Progenitor cell of endocrine pancreas (in vitro differentiated cells): ENCODE results near the gene TEX19. TPM values are rescaled to one million over a fixed set of nuclear protein-coding genes. Genes with fewer than 3 reads are reported as not detected.

Source experiments
- DNase-seq: peaks from one replicate; pipeline ENCODE4 v3.0.0; 2021; ENCODE audit warnings: low spot score; ENCODE audit not compliant: unreplicated experiment
- H3K27ac Mint-ChIP-seq: 2 replicates; pipeline ENCODE4 v1.8.0; 2021; ENCODE audit warnings: mild to moderate bottlenecking, moderate library complexity, mixed read lengths
- H3K27me3 Mint-ChIP-seq: 2 replicates; pipeline ENCODE4 v1.8.0; 2021; ENCODE audit warnings: mixed read lengths
- H3K36me3 Mint-ChIP-seq: 2 replicates; pipeline ENCODE4 v1.8.0; 2022; ENCODE audit warnings: mixed read lengths; ENCODE audit not compliant: insufficient read depth
- H3K4me1 Mint-ChIP-seq: 2 replicates; pipeline ENCODE4 v1.8.0; 2021; ENCODE audit warnings: low read depth, mixed read lengths
- H3K4me3 Mint-ChIP-seq: 2 replicates; pipeline ENCODE4 v1.8.0; 2021; ENCODE audit warnings: low read depth, mild to moderate bottlenecking, moderate library complexity, mixed read lengths
- H3K9me3 Mint-ChIP-seq: 2 replicates; pipeline ENCODE4 v1.8.0; 2021; ENCODE audit warnings: low read depth, mixed read lengths
- total RNA-seq: library from RNA; stranded (reverse); gene quantifications from 2 replicates; pipeline ENCODE4 v1.2.1, GENCODE V29; 2021
- TF ChIP-seq, protein P1 (sequence below): fragments of 200-600 bp; sonication (generic); IDR thresholded peaks from one replicate; pipeline ENCODE4 v1.5.0; 2021; ENCODE audit warnings: antibody characterized with exemption, mild to moderate bottlenecking; ENCODE audit not compliant: unreplicated experiment

TEX19 gene
- total RNA-seq, 1 donor from 2014 or later = not detected

DNA sequence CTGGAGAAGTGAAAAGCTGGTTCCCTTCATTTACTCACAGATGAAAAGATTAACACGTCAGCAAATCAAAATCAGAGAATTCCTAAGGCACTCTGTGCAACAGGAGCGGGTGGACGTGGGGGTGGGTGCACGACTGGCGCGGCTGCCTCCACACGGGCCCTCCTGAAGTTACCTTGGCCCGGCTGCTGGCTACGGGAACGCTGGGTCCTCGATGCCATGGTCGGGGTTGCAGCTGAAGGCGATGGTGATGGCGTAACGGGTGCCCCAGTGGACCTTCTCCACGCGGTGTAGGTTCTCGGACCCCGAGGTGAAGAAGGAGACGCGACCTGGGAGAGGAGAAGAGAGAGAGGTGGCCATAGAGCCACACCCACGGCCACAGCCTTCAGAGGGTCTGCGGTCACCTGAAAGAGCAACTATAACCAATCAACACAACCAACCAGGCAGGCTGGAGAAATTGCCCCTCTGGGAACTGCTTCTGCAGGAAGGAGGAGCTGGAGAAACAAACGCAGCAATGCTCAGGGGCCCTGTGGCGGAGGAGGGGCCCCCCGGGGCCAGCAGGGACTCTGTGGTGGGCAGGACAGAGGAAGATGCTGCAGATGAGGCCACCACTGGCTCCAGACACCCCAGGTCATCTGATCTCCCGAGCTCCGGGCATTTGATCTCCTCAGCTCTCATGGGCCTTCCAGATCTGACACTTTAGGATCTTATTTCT, 33.3 kb downstream of the TEX19 start:
- Mint-ChIP-seq H3K36me3 (no peaks in the 10 kb centered on the region), H3K4me1 (no peaks in the 10 kb centered on the region), H3K27me3 (peaks cover 4% of the 10 kb centered on the region), H3K4me3 (no peak overlapping the region), H3K9me3 (no peaks in the 10 kb centered on the region), H3K27ac (no peak overlapping the region)
- TF ChIP-seq, protein P1, sequence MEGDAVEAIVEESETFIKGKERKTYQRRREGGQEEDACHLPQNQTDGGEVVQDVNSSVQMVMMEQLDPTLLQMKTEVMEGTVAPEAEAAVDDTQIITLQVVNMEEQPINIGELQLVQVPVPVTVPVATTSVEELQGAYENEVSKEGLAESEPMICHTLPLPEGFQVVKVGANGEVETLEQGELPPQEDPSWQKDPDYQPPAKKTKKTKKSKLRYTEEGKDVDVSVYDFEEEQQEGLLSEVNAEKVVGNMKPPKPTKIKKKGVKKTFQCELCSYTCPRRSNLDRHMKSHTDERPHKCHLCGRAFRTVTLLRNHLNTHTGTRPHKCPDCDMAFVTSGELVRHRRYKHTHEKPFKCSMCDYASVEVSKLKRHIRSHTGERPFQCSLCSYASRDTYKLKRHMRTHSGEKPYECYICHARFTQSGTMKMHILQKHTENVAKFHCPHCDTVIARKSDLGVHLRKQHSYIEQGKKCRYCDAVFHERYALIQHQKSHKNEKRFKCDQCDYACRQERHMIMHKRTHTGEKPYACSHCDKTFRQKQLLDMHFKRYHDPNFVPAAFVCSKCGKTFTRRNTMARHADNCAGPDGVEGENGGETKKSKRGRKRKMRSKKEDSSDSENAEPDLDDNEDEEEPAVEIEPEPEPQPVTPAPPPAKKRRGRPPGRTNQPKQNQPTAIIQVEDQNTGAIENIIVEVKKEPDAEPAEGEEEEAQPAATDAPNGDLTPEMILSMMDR = no peak
- no peak for DNase-seq

- Mint-ChIP-seq H3K36me3 (no peaks in the 10 kb centered on the region), H3K4me3 (no peak overlapping the region), H3K9me3 (no peaks in the 10 kb centered on the region), H3K27ac (no peak overlapping the region), H3K27me3 (no peaks in the 10 kb centered on the region), H3K4me1 (no peaks in the 10 kb centered on the region)
- TF ChIP-seq, protein P1 = no peak
- no peak for DNase-seq
Observed at GRCh38 chr17:82392941-82393340, 33.9 kb downstream of the TEX19 start.

DNA sequence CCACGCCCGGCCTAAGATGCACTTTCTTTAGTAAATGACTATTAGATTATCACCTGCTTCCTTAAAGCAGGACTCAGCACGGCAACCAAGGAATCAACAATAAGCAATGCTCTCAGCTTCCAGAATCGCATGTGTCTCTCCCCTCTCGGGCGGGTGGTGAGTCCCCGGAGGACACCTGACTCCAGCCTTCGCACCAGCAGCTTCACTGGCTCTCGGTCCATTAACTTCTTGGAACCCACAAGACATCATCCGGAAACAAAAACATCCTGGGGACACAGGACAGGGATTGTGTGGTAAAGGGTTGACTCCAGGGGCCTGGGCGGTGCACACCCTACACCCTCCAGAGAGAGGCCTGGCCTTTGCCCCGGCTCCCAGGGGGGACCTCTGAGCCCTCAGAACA, 35.2 kb downstream of the TEX19 start:
- H3K36me3 Mint-ChIP-seq = no peaks in the 10 kb centered on the region
- H3K4me3 Mint-ChIP-seq = no peak overlapping the region
- TF ChIP-seq, protein P1 = no peak
- H3K4me1 Mint-ChIP-seq = no peaks in the 10 kb centered on the region
- DNase-seq = no peak
- H3K27me3 Mint-ChIP-seq = no peaks in the 10 kb centered on the region
- no peaks in the 10 kb centered on the region for H3K9me3 Mint-ChIP-seq
- H3K27ac Mint-ChIP-seq = no peak overlapping the region

DNA sequence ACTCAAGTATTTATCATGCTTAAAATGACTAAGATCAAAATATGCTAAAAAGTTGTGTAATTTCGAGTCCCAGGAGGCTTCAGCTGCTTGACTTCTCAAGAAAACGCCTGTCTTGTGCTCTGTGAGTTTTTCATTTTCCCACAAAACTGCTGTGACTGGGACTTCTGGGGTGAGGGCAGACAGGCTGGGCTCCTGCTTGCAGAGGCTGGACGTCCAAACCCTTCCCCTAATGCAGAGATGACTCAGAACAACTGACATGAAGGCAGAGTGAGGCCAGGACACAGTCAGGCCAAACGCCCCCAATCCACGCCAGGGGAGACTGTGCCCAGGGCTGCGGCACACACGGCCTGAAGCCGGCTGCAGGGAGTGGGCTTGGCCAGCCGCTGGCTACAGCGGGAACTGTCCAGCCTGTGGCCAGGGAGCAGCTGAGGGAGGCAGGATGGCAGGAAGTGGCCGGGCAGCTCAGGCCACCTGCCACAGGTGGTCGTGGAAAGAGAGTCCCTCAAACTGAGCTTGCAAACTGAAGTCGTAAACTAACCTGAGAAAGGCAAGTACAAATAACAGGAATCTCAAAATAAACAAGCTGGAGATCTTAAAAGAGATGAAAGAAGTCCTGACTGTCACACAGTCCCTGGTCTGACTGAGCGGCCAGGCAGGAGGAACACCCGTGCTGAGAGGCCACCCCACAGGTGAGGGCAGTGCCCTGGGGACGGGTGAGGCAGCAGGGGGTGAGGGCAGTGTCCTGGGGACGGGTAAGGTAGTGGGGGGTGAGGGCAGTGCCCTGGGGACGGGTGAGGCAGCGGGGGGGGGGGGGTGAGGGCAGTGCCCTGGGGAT, 37.8 kb downstream of the TEX19 start:
- H3K27me3 Mint-ChIP-seq = no peaks in the 10 kb centered on the region
- peaks cover 6% of the 10 kb centered on the region for H3K36me3 Mint-ChIP-seq
- TF ChIP-seq, protein P1 = no peak
- DNase-seq = no peak
- no peak overlapping the region for H3K27ac Mint-ChIP-seq
- H3K4me3 Mint-ChIP-seq = no peak overlapping the region
- H3K4me1 Mint-ChIP-seq = no peaks in the 10 kb centered on the region
- no peaks in the 10 kb centered on the region for H3K9me3 Mint-ChIP-seq

- no peak overlapping the region for H3K4me3 Mint-ChIP-seq
- H3K27me3 Mint-ChIP-seq = no peaks in the 10 kb centered on the region
- no peak overlapping the region for H3K27ac Mint-ChIP-seq
Observed at GRCh38 chr17:82397449-82398335, 38.6 kb downstream of the TEX19 start.

More at GRCh38 chr17:82397449-82398335, 38.6 kb downstream of the TEX19 start:
- Mint-ChIP-seq H3K9me3 (no peaks in the 10 kb centered on the region), H3K4me1 (no peaks in the 10 kb centered on the region), H3K36me3 (peaks cover 7% of the 10 kb centered on the region)
- DNase-seq = no peak
- TF ChIP-seq, protein P1 = no peak
